Thyroid gland (tissue), 4 donors: Measurements from ENCODE around the gene TBCEL.

Experiments used
- POLR2A ChIP-seq, 2 donors: fragments of 450-650 bp; IDR thresholded peaks; one replicate each; pipeline ENCODE4 v1.6.1; 2017; ENCODE audit warnings: antibody characterized with exemption in 2 of 2, mild to moderate bottlenecking in 2 of 2, moderate library complexity in 1 of 2
- TF ChIP-seq, protein P1 (sequence below), 6 experiments: fragments of 200-600 bp in 3 of 6; fragments of 450-650 bp in 3 of 6; sonication (generic) in 3 of 6; IDR thresholded peaks; one replicate each; pipeline ENCODE4 v1.5.1; 2016 to 2019; ENCODE audit warnings: antibody characterized with exemption in 6 of 6, mild to moderate bottlenecking in 2 of 6, inconsistent platforms in 1 of 6, moderate library complexity in 1 of 6

DNA sequence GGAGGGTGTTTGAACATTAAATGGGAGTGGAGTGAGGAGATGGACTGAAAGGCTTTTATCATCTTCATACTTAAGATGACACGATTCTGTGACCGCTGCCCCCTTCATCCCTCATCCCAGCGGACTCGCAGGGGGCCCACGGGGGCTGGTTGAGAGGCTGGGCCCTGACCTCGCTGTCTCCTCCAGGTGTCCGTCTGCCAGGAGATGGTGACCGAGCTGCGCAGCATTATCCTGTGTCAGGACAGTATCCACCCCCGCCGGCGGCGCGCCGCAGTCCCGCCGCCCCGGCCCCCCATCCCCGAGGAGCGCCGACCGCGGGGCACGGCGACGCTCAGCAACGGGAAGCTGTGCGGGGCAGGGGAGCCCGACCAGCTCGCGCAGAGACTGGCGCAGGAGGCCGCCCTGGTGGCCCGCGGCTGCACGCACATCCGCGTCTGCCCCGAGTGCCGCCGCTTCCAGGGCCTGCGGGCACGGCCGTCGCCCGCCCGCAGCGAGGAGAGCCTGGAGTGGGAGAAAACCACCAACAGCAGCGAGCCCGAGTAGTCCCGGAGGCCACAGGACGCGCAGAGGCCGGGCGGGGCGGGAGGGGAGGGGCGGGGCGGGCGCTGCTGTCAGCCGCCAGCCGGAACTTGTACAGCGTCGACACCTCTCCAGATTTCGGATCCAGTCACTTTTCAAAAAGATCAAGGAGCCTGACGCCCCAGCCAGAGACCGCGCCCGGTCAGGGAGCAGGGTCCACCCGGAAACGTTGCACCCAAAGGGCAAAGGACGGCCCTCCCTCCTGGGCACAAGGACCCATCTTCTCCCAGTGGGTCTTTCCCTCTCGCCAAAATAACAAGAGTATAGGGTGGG lies 38.0 kb upstream of the TBCEL start:
- TF ChIP-seq, protein P1, sequence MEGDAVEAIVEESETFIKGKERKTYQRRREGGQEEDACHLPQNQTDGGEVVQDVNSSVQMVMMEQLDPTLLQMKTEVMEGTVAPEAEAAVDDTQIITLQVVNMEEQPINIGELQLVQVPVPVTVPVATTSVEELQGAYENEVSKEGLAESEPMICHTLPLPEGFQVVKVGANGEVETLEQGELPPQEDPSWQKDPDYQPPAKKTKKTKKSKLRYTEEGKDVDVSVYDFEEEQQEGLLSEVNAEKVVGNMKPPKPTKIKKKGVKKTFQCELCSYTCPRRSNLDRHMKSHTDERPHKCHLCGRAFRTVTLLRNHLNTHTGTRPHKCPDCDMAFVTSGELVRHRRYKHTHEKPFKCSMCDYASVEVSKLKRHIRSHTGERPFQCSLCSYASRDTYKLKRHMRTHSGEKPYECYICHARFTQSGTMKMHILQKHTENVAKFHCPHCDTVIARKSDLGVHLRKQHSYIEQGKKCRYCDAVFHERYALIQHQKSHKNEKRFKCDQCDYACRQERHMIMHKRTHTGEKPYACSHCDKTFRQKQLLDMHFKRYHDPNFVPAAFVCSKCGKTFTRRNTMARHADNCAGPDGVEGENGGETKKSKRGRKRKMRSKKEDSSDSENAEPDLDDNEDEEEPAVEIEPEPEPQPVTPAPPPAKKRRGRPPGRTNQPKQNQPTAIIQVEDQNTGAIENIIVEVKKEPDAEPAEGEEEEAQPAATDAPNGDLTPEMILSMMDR (IDR thresholded peaks at IDR 0.05): peak in 3 of 6 experiments; percentile 25 to 41 (median 29)
- TF ChIP-seq POLR2A (IDR thresholded peaks at IDR 0.05): no peak
